ENCODE measurements around the gene MYBPC3.

Gene MYBPC3

DNA sequence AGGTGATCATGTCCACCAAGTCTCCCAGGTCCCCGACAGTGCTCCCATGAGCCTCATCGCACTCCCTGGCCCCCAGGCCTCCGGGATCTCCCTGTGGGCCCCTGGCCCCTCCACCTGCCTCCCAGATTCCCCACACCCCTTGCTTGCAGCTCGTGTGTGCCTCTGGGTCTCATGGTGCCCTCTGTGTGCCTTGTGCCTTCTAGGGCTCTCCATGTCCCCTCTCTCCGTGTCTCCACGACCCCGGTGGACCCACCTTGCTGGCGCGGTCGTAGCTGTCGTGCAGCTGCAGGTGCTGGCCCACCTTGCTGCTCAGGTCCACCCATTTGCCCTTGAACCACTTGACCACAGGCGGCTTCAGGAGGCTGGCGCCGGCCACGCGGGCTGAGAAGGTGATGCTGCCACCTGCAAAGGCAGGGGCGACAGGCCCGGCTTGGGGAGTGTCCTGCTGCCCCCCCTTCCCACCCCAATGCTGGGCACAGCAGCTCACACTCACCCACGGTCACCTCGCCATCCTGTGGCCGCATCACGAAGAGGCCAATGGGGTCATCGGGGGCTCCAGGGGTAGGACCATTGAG is 2.9 kb downstream of the MYBPC3 start:
- Histone ChIP-seq H3K27me3 (ENCODE audit: control insufficient read depth in 2 of 2, insufficient read depth in 2 of 2, low read length in 2 of 2) (no peaks in the 10 kb centered on the region), H3K4me1 (ENCODE audit: control insufficient read depth in 2 of 2, insufficient read depth in 2 of 2, low read length in 2 of 2) (no peaks in the 10 kb centered on the region), H3K9me3 (ENCODE audit: control insufficient read depth in 2 of 2, low read length in 2 of 2) (no peaks in the 10 kb centered on the region), H3K27ac (ENCODE audit: low read depth in 2 of 2, low read length in 2 of 2) (no peak overlapping the region), H3K4me3 (ENCODE audit: low read length in 2 of 2) (no peak overlapping the region), H3K36me3 (ENCODE audit: control insufficient read depth in 2 of 2, insufficient read depth in 2 of 2, low read length in 2 of 2) (no peaks in the 10 kb centered on the region), H3K9ac (ENCODE audit: low read depth in 1 of 2, low read length in 2 of 2) (no peak overlapping the region)

DNA sequence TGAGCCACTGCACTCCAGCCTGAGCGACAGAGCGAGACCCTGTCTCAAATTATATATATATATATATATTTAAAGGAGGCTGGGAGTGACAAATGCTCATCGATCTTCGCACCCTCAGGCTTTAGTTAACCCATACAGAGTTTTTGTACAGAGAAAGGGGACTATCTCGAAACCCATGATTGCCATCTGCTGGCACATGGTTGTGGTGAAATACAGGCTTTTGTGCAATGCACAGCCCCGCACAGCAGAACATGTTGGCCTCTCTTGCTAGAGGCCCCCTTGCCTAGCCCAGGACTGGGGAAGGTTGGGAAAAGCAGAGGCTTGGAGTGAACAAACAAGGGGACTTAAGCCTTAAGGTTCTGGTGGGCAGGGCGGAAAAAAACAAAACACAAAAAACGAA is 3.6 kb downstream of the MYBPC3 start:
- no peak overlapping the region for H3K27ac ChIP-seq (ENCODE audit: low read depth in 2 of 2, low read length in 2 of 2)
- H3K4me3 ChIP-seq (ENCODE audit: low read length in 2 of 2), result no peak overlapping the region
- H3K27me3 ChIP-seq (ENCODE audit: control insufficient read depth in 2 of 2, insufficient read depth in 2 of 2, low read length in 2 of 2), result no peaks in the 10 kb centered on the region
- no peaks in the 10 kb centered on the region for H3K36me3 ChIP-seq (ENCODE audit: control insufficient read depth in 2 of 2, insufficient read depth in 2 of 2, low read length in 2 of 2)
- H3K4me1 ChIP-seq (ENCODE audit: control insufficient read depth in 2 of 2, insufficient read depth in 2 of 2, low read length in 2 of 2), result no peaks in the 10 kb centered on the region
- H3K9ac ChIP-seq (ENCODE audit: low read depth in 1 of 2, low read length in 2 of 2), result no peak overlapping the region
- no peaks in the 10 kb centered on the region for H3K9me3 ChIP-seq (ENCODE audit: control insufficient read depth in 2 of 2, low read length in 2 of 2)

DNA sequence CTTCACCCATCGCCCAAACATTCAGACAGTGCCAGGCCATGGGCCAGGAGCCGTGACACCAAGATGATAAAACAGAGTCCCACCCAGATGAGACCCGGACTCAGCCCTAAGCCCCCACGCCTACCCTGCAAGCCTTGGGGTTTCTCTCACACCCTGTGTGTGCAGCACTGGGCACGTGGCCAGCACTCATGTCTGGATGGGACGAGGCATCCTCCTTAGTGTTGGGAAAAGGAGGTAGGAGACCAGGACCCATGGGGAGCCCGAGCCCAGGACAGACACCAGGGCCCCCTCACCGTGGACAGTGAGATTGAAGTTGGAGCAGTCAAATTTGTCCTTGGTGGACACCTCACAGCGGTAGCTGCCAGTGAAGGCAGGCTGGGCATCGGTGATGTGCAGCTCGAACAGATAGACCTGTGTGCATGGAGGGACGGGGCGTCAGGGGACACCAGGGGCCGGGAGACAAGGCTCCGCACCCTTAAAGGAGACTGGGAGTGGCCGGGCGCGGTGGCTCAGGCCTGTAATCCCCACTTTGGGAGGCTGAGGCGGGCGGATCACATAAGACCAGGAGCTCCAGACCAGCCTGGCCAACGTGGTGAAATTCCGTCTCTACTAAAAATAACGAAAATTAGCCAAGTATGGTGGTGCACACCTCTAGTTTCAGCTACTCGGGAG is 4.2 kb downstream of the MYBPC3 start:
- Histone ChIP-seq H3K4me3 (ENCODE audit: low read length in 2 of 2) (no peak overlapping the region), H3K36me3 (ENCODE audit: control insufficient read depth in 2 of 2, insufficient read depth in 2 of 2, low read length in 2 of 2) (no peaks in the 10 kb centered on the region), H3K9me3 (ENCODE audit: control insufficient read depth in 2 of 2, low read length in 2 of 2) (no peaks in the 10 kb centered on the region), H3K4me1 (ENCODE audit: control insufficient read depth in 2 of 2, insufficient read depth in 2 of 2, low read length in 2 of 2) (no peaks in the 10 kb centered on the region), H3K9ac (ENCODE audit: low read depth in 1 of 2, low read length in 2 of 2) (no peak overlapping the region), H3K27ac (ENCODE audit: low read depth in 2 of 2, low read length in 2 of 2) (no peak overlapping the region), H3K27me3 (ENCODE audit: control insufficient read depth in 2 of 2, insufficient read depth in 2 of 2, low read length in 2 of 2) (no peaks in the 10 kb centered on the region)

DNA sequence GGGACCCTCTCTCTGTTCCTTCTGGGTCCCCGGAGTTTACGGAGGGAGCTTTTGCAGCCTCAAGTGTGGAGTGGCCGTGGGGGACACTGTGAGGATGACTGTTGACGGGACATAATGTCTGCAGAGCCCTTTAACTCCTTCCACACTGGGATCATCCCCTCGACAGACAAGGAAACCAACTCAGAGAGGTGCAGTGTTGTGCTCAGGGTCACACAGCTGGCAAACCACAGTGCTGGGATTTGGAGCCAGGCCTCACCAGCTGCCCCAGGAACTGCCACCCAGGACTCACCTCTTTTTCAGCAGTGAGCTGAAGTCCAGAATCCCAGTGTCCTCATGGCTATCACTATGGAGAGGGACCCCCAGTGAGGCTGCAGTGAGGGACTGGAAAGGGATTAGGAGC is 5.4 kb downstream of the MYBPC3 start:
- no peak overlapping the region for H3K9ac ChIP-seq (ENCODE audit: low read depth in 1 of 2, low read length in 2 of 2)
- H3K36me3 ChIP-seq (ENCODE audit: control insufficient read depth in 2 of 2, insufficient read depth in 2 of 2, low read length in 2 of 2), result no peaks in the 10 kb centered on the region
- H3K4me3 ChIP-seq (ENCODE audit: low read length in 2 of 2), result no peak overlapping the region
- H3K4me1 ChIP-seq (ENCODE audit: control insufficient read depth in 2 of 2, insufficient read depth in 2 of 2, low read length in 2 of 2), result no peaks in the 10 kb centered on the region
- H3K27ac ChIP-seq (ENCODE audit: low read depth in 2 of 2, low read length in 2 of 2), result no peak overlapping the region
- no peaks in the 10 kb centered on the region for H3K27me3 ChIP-seq (ENCODE audit: control insufficient read depth in 2 of 2, insufficient read depth in 2 of 2, low read length in 2 of 2)
- no peaks in the 10 kb centered on the region for H3K9me3 ChIP-seq (ENCODE audit: control insufficient read depth in 2 of 2, low read length in 2 of 2)

DNA sequence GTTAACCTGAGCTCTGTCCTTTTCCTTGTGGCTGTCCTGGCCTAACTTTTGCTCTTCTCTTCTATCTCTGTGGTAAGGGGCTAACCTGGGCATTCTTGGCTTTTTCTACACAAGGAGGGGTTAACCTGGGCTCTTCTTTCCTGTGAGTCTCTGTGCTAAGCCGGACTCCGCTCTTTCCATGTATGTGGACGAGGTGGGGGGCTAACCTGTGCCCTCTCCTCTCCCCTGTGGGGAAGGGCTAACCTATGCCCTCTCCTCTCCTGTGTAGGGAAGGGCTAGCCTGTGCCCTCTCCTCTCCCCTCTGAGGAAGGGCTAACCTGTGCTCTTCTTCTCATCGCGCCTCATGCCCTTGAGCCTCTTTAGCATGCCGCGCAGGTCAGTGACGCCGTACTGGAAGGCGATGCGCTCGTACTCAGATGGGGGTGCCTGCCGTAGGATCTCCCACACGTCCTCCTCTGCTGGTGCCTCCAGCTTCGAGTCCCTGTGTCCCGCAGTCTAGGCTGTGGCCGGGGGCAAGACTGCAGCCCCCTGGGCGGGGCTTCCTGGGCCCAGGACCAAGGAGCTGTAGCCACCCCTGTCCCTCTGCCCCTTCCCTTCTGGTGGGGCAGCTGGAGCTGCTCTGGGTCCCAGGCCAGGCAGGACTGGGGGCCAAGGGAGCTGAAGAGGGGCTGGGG is 6.5 kb downstream of the MYBPC3 start:
- Histone ChIP-seq H3K36me3 (ENCODE audit: control insufficient read depth in 2 of 2, insufficient read depth in 2 of 2, low read length in 2 of 2) (no peaks in the 10 kb centered on the region), H3K9me3 (ENCODE audit: control insufficient read depth in 2 of 2, low read length in 2 of 2) (no peaks in the 10 kb centered on the region), H3K9ac (ENCODE audit: low read depth in 1 of 2, low read length in 2 of 2) (no peak overlapping the region), H3K27me3 (ENCODE audit: control insufficient read depth in 2 of 2, insufficient read depth in 2 of 2, low read length in 2 of 2) (no peaks in the 10 kb centered on the region), H3K27ac (ENCODE audit: low read depth in 2 of 2, low read length in 2 of 2) (no peak overlapping the region), H3K4me1 (ENCODE audit: control insufficient read depth in 2 of 2, insufficient read depth in 2 of 2, low read length in 2 of 2) (no peaks in the 10 kb centered on the region), H3K4me3 (ENCODE audit: low read length in 2 of 2) (no peak overlapping the region)

- H3K9me3 ChIP-seq (ENCODE audit: control insufficient read depth in 2 of 2, low read length in 2 of 2), result no peaks in the 10 kb centered on the region
- no peaks in the 10 kb centered on the region for H3K4me1 ChIP-seq (ENCODE audit: control insufficient read depth in 2 of 2, insufficient read depth in 2 of 2, low read length in 2 of 2)
- no peak overlapping the region for H3K4me3 ChIP-seq (ENCODE audit: low read length in 2 of 2)
- H3K27me3 ChIP-seq (ENCODE audit: control insufficient read depth in 2 of 2, insufficient read depth in 2 of 2, low read length in 2 of 2), result no peaks in the 10 kb centered on the region
- H3K9ac ChIP-seq (ENCODE audit: low read depth in 1 of 2, low read length in 2 of 2), result no peak overlapping the region
- H3K36me3 ChIP-seq (ENCODE audit: control insufficient read depth in 2 of 2, insufficient read depth in 2 of 2, low read length in 2 of 2), result no peaks in the 10 kb centered on the region
- no peak overlapping the region for H3K27ac ChIP-seq (ENCODE audit: low read depth in 2 of 2, low read length in 2 of 2)
Measured at GRCh38 chr11:47342854-47343253, 9.6 kb downstream of the MYBPC3 start.

DNA sequence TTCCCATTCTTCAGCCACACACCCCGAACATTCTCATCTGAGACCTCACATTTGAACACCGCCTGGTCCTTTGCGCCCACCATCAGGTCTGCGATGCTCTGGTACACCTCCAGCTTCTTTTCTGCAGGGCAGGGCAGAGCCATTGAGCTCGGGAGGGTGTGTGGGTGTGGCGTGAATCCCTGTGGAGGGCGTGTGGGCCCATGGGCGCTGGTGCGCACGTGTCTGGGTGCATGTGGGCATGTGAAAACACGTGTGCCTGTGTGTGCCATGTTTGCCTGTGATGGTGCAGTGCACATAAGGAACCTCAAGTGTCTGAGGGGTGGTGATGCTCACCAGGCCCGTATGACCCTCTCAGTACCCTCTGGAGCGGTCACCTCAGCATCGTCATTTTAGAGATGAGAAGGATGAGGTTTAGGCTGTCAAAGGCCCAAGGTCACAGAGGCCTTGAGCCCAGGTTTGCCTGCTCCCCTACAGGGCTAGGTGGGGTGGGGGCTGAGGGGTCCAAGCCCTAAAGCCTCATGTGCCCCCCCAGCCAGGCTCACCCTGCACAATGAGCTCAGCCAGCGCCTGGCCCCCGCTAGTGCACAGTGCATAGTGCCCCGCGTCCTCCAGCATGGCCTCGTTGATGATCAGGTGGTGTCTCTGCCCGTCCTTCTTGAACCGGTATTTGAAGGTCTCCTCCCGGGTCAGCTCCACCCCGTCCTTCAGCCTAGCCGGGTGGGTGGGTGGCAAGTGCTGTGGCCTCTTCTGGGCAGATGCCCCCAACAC is 10.3 kb downstream of the MYBPC3 start:
- no peak overlapping the region for H3K27ac ChIP-seq (ENCODE audit: low read depth in 2 of 2, low read length in 2 of 2)
- H3K9me3 ChIP-seq (ENCODE audit: control insufficient read depth in 2 of 2, low read length in 2 of 2), result no peaks in the 10 kb centered on the region
- no peaks in the 10 kb centered on the region for H3K27me3 ChIP-seq (ENCODE audit: control insufficient read depth in 2 of 2, insufficient read depth in 2 of 2, low read length in 2 of 2)
- no peaks in the 10 kb centered on the region for H3K36me3 ChIP-seq (ENCODE audit: control insufficient read depth in 2 of 2, insufficient read depth in 2 of 2, low read length in 2 of 2)
- H3K4me3 ChIP-seq (ENCODE audit: low read length in 2 of 2), result no peak overlapping the region
- H3K9ac ChIP-seq (ENCODE audit: low read depth in 1 of 2, low read length in 2 of 2), result no peak overlapping the region
- no peaks in the 10 kb centered on the region for H3K4me1 ChIP-seq (ENCODE audit: control insufficient read depth in 2 of 2, insufficient read depth in 2 of 2, low read length in 2 of 2)

DNA sequence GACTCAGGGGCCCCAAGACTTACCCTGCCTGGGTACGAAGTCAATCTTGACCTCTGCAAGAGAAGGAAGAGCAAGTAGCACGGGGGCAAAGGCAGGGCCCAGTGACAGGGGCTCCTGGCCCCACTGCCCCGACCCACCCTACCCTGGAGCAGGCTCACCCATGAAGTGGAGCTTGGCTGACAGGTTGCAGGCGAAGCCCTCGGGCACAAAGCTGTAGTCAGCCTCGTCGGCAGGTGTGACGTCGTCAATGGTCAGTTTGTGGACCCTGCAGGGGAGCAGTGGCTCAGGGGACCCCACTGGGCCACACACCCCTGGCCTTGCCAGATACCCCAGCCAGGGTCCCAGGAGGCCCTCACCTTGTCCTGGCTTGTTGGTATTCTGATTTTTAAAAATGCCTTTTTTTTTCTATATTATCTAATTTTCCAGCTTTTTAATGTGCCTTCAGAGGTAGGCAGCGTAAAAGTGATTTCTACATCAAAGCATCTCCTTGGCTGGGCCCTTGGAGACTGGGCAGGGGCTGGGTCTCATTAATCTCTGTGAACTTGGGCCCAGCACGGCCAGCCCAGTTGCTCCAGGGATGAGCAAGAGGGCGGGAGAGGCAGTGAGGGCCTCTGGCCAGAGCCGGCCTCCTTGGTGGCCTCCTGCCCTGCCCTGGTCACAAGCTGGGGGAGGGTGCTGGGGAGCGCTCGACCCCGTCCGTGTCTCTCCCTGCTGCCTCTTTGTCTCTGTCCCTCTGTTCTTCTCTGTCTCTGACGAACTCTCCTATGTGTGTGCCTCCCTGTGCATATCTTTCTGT is 11.3 kb downstream of the MYBPC3 start:
- H3K36me3 ChIP-seq (ENCODE audit: control insufficient read depth in 2 of 2, insufficient read depth in 2 of 2, low read length in 2 of 2), result no peaks in the 10 kb centered on the region
- no peaks in the 10 kb centered on the region for H3K9me3 ChIP-seq (ENCODE audit: control insufficient read depth in 2 of 2, low read length in 2 of 2)
- no peaks in the 10 kb centered on the region for H3K4me1 ChIP-seq (ENCODE audit: control insufficient read depth in 2 of 2, insufficient read depth in 2 of 2, low read length in 2 of 2)
- no peaks in the 10 kb centered on the region for H3K27me3 ChIP-seq (ENCODE audit: control insufficient read depth in 2 of 2, insufficient read depth in 2 of 2, low read length in 2 of 2)
- no peak overlapping the region for H3K27ac ChIP-seq (ENCODE audit: low read depth in 2 of 2, low read length in 2 of 2)
- H3K4me3 ChIP-seq (ENCODE audit: low read length in 2 of 2), result no peak overlapping the region
- H3K9ac ChIP-seq (ENCODE audit: low read depth in 1 of 2, low read length in 2 of 2), result no peak overlapping the region

DNA sequence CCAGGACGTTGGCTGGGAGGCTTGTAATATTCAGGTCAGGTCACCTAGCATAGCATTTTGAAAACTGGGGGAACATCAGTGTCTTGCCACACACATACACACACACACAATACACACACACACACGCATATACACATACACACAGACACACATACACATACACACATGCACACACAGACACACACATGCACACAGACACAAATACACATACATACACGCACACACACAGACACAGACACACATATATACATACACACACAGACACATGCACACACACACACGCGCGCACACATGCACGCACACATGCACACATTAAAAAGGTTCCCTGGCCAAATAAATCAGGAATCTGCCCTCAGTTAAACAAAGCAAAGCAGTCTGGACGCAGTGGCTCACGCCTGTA is 12.5 kb downstream of the MYBPC3 start:
- no peaks in the 10 kb centered on the region for H3K9me3 ChIP-seq (ENCODE audit: control insufficient read depth in 2 of 2, low read length in 2 of 2)
- no peak overlapping the region for H3K4me3 ChIP-seq (ENCODE audit: low read length in 2 of 2)
- H3K27me3 ChIP-seq (ENCODE audit: control insufficient read depth in 2 of 2, insufficient read depth in 2 of 2, low read length in 2 of 2), result no peaks in the 10 kb centered on the region
- H3K9ac ChIP-seq (ENCODE audit: low read depth in 1 of 2, low read length in 2 of 2), result no peak overlapping the region
- H3K4me1 ChIP-seq (ENCODE audit: control insufficient read depth in 2 of 2, insufficient read depth in 2 of 2, low read length in 2 of 2), result no peaks in the 10 kb centered on the region
- no peaks in the 10 kb centered on the region for H3K36me3 ChIP-seq (ENCODE audit: control insufficient read depth in 2 of 2, insufficient read depth in 2 of 2, low read length in 2 of 2)
- no peak overlapping the region for H3K27ac ChIP-seq (ENCODE audit: low read depth in 2 of 2, low read length in 2 of 2)
